HepG2 (cell line): Measurements from ENCODE around the gene MXRA7. TPM values are rescaled to one million over a fixed set of nuclear protein-coding genes. Genes with fewer than 3 reads are reported as not detected.

Experiments
- BCL6 ChIP-seq: IDR thresholded peaks from 2 replicates; pipeline ENCODE4 v1.6.1; 2016; ENCODE audit warnings: missing genetic modification reagents, missing compliant biosample characterization
- GPN1 ChIP-seq: sonication (generic); formaldehyde crosslinking; IDR thresholded peaks from 2 replicates; pipeline ENCODE4 v1.5.1; 2020; ENCODE audit warnings: missing genetic modification reagents, borderline replicate concordance
- HMG20B ChIP-seq: conservative IDR thresholded peaks from 2 replicates; pipeline ENCODE4 v1.6.1; 2016; ENCODE audit warnings: missing genetic modification reagents, missing compliant biosample characterization
- KLF15 ChIP-seq: sonication (generic); formaldehyde crosslinking; IDR thresholded peaks from 2 replicates; pipeline ENCODE4 v1.8.1; 2023; ENCODE audit warnings: borderline replicate concordance, mild to moderate bottlenecking, inconsistent platforms, missing genetic modification reagents, mixed read lengths
- RFX3 ChIP-seq: IDR thresholded peaks from 2 replicates; pipeline ENCODE4 v1.6.1; 2016; ENCODE audit warnings: missing biosample characterization, missing genetic modification reagents
- ZFY ChIP-seq: sonication (generic); formaldehyde crosslinking; IDR thresholded peaks from 2 replicates; pipeline ENCODE4 v1.4.0; 2020; ENCODE audit warnings: missing genetic modification reagents
- ZNF264 ChIP-seq: sonication (generic); formaldehyde crosslinking; IDR thresholded peaks from 2 replicates; pipeline ENCODE4 v1.4.0; 2020; ENCODE audit warnings: missing genetic modification reagents
- ZNF383 ChIP-seq: sonication (generic); formaldehyde crosslinking; IDR thresholded peaks from 2 replicates; pipeline ENCODE4 v1.4.0; 2020; ENCODE audit warnings: missing genetic modification reagents, mild to moderate bottlenecking, borderline replicate concordance
- ZNF841 ChIP-seq: sonication (generic); formaldehyde crosslinking; IDR thresholded peaks from 2 replicates; pipeline ENCODE4 v1.8.1; 2023; ENCODE audit warnings: missing genetic modification reagents, borderline replicate concordance
- polyA plus RNA-seq, 8 experiments: library from polyadenylated mRNA; depleted of rRNA in 3 of 8; stranded (reverse) in 7 of 8; unstranded in 1 of 8; fragments of >200 nt; fragmentation: Illumina TruSeq in 4 of 8; extraction: Trizol in 4 of 8; gene quantifications; 2 replicates each; pipeline versions ENCODE4 v1.2.1 to v1.2.3, GENCODE V29; 2011 to 2016; ENCODE audit warnings: low read depth in 4 of 8, missing spikeins in 1 of 8, mixed read lengths in 1 of 8; ENCODE audit not compliant: insufficient read depth in 1 of 8
- total RNA-seq, 5 experiments: library from RNA; depleted of rRNA; stranded (reverse); fragments of >200 nt; fragmentation: Illumina TruSeq; extraction: Trizol; gene quantifications; 2 replicates each; pipeline ENCODE4 v1.2.3, GENCODE V29; 2016; ENCODE audit warnings: low read depth in 1 of 5
- TF ChIP-seq, protein P1 (sequence below): sonication (generic); formaldehyde crosslinking; IDR thresholded peaks from 2 replicates; pipeline ENCODE4 v1.8.0; 2022; ENCODE audit warnings: missing genetic modification reagents, mild to moderate bottlenecking, moderate library complexity, borderline replicate concordance
- TF ChIP-seq, protein P2 (sequence below): sonication (generic); formaldehyde crosslinking; IDR thresholded peaks from 2 replicates; pipeline ENCODE4 v1.4.0; 2020; ENCODE audit warnings: missing genetic modification reagents
- TF ChIP-seq, protein P3 (sequence below): fragments of 450-650 bp; IDR thresholded peaks from 2 replicates; pipeline ENCODE4 v1.6.1; 2016
- TF ChIP-seq, protein P4 (sequence below): IDR thresholded peaks from 2 replicates; pipeline ENCODE4 v1.6.1; 2016
- TF ChIP-seq, protein P5 (sequence below): sonication (generic); formaldehyde crosslinking; IDR thresholded peaks from 2 replicates; pipeline ENCODE4 v1.8.1; 2023; ENCODE audit warnings: mild to moderate bottlenecking, missing genetic modification reagents
- TF ChIP-seq, protein P6 (sequence below): sonication (generic); formaldehyde crosslinking; IDR thresholded peaks from 2 replicates; pipeline ENCODE4; 2020; ENCODE audit warnings: missing genetic modification reagents, mild to moderate bottlenecking, borderline replicate concordance
- TF ChIP-seq, protein P7 (sequence below): sonication (generic); formaldehyde crosslinking; IDR thresholded peaks from 2 replicates; pipeline ENCODE4 v1.4.0; 2020; ENCODE audit warnings: missing genetic modification reagents

Gene MXRA7
- total and polyA plus RNA-seq, 2 of the 13 experiments (the other 11 are each of a cell fraction or from before 2014, with no cell fraction given) = 44.8 to 112 TPM

DNA sequence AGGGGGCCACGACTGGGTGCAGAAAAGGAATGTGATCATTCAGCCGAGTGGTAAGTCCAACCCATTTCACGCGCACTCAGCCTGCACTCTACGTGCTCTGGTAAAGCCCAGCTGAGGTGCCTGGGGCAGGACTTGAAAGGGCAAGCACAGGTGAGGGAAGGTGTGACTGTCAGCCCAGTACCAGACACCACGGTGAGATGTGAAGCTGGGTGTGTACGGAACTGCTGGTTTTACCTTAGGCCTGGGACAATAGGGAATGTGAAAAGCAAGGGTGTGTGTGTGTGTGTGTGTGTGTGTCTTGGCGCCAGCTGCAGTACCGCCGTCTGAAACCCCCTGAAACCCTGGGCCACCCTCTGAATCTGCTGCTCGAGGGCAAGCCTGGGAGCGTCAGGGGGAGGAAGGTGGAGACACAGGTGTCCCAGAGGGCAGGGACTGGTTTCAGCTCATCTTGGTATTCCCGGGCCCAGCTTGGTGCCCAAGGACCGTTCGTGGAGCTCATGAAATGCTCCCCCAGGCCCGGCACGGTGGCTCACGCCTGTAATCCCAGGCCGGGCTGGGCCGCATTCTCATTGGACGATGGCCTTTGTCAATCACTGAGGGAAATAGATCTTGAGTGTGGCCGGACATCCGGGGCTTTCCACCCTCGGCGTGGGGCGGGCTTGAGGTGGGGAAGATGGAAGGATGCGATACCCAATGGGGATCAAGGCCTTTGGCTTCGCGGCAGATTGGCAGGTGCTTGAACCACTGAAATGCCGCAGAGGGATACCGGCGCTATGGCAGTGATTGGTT lies 39.4 kb downstream of the MXRA7 start (continued):
- TF ChIP-seq, protein P1, sequence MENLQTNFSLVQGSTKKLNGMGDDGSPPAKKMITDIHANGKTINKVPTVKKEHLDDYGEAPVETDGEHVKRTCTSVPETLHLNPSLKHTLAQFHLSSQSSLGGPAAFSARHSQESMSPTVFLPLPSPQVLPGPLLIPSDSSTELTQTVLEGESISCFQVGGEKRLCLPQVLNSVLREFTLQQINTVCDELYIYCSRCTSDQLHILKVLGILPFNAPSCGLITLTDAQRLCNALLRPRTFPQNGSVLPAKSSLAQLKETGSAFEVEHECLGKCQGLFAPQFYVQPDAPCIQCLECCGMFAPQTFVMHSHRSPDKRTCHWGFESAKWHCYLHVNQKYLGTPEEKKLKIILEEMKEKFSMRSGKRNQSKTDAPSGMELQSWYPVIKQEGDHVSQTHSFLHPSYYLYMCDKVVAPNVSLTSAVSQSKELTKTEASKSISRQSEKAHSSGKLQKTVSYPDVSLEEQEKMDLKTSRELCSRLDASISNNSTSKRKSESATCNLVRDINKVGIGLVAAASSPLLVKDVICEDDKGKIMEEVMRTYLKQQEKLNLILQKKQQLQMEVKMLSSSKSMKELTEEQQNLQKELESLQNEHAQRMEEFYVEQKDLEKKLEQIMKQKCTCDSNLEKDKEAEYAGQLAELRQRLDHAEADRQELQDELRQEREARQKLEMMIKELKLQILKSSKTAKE (CRISPR knock-in tag) = peak; percentile 37; the same call in 1 of the 2 replicates
- TF ChIP-seq RFX3 (CRISPR knock-in tag) = no peak
- TF ChIP-seq ZNF383 (CRISPR knock-in tag) = no peak
- TF ChIP-seq, protein P2, sequence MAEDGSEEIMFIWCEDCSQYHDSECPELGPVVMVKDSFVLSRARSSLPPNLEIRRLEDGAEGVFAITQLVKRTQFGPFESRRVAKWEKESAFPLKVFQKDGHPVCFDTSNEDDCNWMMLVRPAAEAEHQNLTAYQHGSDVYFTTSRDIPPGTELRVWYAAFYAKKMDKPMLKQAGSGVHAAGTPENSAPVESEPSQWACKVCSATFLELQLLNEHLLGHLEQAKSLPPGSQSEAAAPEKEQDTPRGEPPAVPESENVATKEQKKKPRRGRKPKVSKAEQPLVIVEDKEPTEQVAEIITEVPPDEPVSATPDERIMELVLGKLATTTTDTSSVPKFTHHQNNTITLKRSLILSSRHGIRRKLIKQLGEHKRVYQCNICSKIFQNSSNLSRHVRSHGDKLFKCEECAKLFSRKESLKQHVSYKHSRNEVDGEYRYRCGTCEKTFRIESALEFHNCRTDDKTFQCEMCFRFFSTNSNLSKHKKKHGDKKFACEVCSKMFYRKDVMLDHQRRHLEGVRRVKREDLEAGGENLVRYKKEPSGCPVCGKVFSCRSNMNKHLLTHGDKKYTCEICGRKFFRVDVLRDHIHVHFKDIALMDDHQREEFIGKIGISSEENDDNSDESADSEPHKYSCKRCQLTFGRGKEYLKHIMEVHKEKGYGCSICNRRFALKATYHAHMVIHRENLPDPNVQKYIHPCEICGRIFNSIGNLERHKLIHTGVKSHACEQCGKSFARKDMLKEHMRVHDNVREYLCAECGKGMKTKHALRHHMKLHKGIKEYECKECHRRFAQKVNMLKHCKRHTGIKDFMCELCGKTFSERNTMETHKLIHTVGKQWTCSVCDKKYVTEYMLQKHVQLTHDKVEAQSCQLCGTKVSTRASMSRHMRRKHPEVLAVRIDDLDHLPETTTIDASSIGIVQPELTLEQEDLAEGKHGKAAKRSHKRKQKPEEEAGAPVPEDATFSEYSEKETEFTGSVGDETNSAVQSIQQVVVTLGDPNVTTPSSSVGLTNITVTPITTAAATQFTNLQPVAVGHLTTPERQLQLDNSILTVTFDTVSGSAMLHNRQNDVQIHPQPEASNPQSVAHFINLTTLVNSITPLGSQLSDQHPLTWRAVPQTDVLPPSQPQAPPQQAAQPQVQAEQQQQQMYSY (CRISPR knock-in tag) = no peak
- 0 out of 2 replicates have a peak, but pooled peaks have one; percentile 34 for TF ChIP-seq KLF15
- no peak for TF ChIP-seq ZNF841
- TF ChIP-seq, protein P3, sequence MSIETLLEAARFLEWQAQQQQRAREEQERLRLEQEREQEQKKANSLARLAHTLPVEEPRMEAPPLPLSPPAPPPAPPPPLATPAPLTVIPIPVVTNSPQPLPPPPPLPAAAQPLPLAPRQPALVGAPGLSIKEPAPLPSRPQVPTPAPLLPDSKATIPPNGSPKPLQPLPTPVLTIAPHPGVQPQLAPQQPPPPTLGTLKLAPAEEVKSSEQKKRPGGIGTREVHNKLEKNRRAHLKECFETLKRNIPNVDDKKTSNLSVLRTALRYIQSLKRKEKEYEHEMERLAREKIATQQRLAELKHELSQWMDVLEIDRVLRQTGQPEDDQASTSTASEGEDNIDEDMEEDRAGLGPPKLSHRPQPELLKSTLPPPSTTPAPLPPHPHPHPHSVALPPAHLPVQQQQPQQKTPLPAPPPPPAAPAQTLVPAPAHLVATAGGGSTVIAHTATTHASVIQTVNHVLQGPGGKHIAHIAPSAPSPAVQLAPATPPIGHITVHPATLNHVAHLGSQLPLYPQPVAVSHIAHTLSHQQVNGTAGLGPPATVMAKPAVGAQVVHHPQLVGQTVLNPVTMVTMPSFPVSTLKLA = no peak
- peak; percentile 28; the same call in 1 of the 2 replicates for TF ChIP-seq BCL6 (CRISPR knock-in tag)
- no peak for TF ChIP-seq GPN1 (CRISPR knock-in tag)
- TF ChIP-seq, protein P4, sequence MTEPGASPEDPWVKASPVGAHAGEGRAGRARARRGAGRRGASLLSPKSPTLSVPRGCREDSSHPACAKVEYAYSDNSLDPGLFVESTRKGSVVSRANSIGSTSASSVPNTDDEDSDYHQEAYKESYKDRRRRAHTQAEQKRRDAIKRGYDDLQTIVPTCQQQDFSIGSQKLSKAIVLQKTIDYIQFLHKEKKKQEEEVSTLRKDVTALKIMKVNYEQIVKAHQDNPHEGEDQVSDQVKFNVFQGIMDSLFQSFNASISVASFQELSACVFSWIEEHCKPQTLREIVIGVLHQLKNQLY (CRISPR knock-in tag) = peak; percentile 94; the same call in 1 of the 2 replicates
- peak; percentile 96 for TF ChIP-seq ZFY (CRISPR knock-in tag)
- no peak; the same call in 1 of the 2 replicates for TF ChIP-seq HMG20B (CRISPR knock-in tag)
- TF ChIP-seq, protein P5, sequence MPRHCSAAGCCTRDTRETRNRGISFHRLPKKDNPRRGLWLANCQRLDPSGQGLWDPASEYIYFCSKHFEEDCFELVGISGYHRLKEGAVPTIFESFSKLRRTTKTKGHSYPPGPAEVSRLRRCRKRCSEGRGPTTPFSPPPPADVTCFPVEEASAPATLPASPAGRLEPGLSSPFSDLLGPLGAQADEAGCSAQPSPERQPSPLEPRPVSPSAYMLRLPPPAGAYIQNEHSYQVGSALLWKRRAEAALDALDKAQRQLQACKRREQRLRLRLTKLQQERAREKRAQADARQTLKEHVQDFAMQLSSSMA = no peak
- TF ChIP-seq ZNF264 (CRISPR knock-in tag) = peak; percentile 70; the same call in 1 of the 2 replicates
- TF ChIP-seq, protein P6, sequence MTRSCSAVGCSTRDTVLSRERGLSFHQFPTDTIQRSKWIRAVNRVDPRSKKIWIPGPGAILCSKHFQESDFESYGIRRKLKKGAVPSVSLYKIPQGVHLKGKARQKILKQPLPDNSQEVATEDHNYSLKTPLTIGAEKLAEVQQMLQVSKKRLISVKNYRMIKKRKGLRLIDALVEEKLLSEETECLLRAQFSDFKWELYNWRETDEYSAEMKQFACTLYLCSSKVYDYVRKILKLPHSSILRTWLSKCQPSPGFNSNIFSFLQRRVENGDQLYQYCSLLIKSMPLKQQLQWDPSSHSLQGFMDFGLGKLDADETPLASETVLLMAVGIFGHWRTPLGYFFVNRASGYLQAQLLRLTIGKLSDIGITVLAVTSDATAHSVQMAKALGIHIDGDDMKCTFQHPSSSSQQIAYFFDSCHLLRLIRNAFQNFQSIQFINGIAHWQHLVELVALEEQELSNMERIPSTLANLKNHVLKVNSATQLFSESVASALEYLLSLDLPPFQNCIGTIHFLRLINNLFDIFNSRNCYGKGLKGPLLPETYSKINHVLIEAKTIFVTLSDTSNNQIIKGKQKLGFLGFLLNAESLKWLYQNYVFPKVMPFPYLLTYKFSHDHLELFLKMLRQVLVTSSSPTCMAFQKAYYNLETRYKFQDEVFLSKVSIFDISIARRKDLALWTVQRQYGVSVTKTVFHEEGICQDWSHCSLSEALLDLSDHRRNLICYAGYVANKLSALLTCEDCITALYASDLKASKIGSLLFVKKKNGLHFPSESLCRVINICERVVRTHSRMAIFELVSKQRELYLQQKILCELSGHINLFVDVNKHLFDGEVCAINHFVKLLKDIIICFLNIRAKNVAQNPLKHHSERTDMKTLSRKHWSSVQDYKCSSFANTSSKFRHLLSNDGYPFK (CRISPR knock-in tag) = peak; percentile 90
- TF ChIP-seq, protein P7, sequence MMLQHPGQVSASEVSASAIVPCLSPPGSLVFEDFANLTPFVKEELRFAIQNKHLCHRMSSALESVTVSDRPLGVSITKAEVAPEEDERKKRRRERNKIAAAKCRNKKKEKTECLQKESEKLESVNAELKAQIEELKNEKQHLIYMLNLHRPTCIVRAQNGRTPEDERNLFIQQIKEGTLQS (CRISPR knock-in tag) = peak; percentile 19; the same call in 1 of the 2 replicates
